SJSA1 (cell line): Measurements from ENCODE around the gene LPCAT1. TPM values are rescaled to one million over a fixed set of nuclear protein-coding genes. Genes with fewer than 3 reads are reported as not detected.
"Not testable (repeated sequence)": the region's sequence is repeated elsewhere in the genome, so short reads cannot be mapped to it uniquely, and the experiment has no call there.

ENCODE experiments used
- DNase-seq, 2 experiments: peaks; one replicate each; pipeline ENCODE4 v3.0.0-alpha.2; 2015 to 2020; ENCODE audit warnings: low spot score in 2 of 2, low read depth in 1 of 2
- H3K27ac ChIP-seq: fragments of 250-450 bp; sonication (Bioruptor Pico); 2 replicates; pipeline ENCODE4 v1.5.1; 2020; ENCODE audit warnings: mild to moderate bottlenecking, moderate library complexity
- H3K27me3 ChIP-seq: fragments of 250-450 bp; sonication (Bioruptor Pico); replicated peaks from 2 replicates; pipeline ENCODE4 v1.5.1; 2020; ENCODE audit warnings: mild to moderate bottlenecking, moderate library complexity
- H3K36me3 ChIP-seq: fragments of 250-450 bp; sonication (Bioruptor Pico); 2 replicates; pipeline ENCODE4 v1.5.1; 2020; ENCODE audit warnings: mild to moderate bottlenecking
- H3K4me1 ChIP-seq: fragments of 250-450 bp; sonication (Bioruptor Pico); replicated peaks from 2 replicates; pipeline ENCODE4 v1.6.1; 2021; ENCODE audit warnings: mild to moderate bottlenecking
- H3K4me3 ChIP-seq: fragments of 250-450 bp; sonication (Bioruptor Pico); 2 replicates; pipeline ENCODE4 v1.5.1; 2020; ENCODE audit warnings: mild to moderate bottlenecking
- H3K9me3 ChIP-seq: fragments of 250-450 bp; sonication (Bioruptor Pico); replicated peaks from 2 replicates; pipeline ENCODE4 v1.5.1; 2020; ENCODE audit warnings: mild to moderate bottlenecking
- total RNA-seq: library from RNA; depleted of rRNA; stranded (reverse); fragments of >200 nt; shearing (Covaris generic); gene quantifications from 2 replicates; pipeline ENCODE4 v1.2.3, GENCODE V29; 2014

LPCAT1 gene
- total RNA-seq, 1 experiment from 2014 or later, result 28.2 TPM

DNA sequence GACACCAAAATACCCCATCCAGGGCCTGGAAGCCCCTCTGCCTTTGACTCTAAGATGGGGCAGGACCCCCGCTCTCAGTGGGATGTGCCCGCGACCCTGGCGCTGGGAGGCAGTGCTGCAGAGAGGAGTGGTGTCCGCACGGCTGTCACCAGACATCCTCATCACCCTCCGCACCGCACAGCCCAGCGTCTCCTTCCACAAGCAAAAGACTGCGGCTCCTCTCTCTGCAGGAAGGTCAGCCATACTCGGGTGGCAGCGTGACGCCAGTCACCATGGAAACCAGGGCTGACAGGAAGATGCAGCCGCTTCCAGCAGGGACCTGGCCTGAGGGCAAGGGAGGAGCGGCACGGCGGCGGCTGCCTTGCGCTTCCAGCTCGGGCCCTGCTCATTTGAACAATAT, 61.4 kb downstream of the LPCAT1 start:
- peaks cover 8% of the 10 kb centered on the region for H3K36me3 ChIP-seq
- H3K27ac ChIP-seq, result no peak overlapping the region
- H3K27me3 ChIP-seq, result no peaks in the 10 kb centered on the region

DNA sequence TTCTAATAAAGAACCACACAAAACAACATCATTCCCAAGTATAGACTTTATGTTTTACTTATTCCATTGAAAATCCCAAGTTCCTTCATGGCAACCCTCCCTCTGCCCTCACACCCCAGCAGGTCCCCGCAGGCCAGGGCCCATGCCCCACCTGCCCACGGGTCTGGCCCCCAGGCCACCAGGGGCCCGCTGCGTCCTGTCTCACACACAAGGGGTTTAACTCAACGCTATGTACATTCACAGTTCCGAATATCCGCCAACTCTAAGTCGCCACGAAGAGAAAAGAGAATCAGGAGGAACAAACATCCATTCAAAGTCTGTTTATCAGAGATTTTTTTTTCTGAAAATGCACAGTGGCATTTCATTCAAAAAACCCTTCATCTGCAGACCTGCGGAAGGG, 62.4 kb downstream of the LPCAT1 start:
- Histone ChIP-seq H3K9me3 (peaks cover 29% of the 10 kb centered on the region), H3K4me1 (no peaks in the 10 kb centered on the region), H3K27ac (no peak overlapping the region), H3K27me3 (no peaks in the 10 kb centered on the region), H3K4me3 (no peak overlapping the region), H3K36me3 (peaks cover 8% of the 10 kb centered on the region)
- no peak for DNase-seq

More for the DNA sequence above, 61.4 kb downstream of the LPCAT1 start:
- H3K4me3 ChIP-seq, result no peak overlapping the region
- H3K4me1 ChIP-seq, result no peaks in the 10 kb centered on the region
- no peak for DNase-seq
- peaks cover 20% of the 10 kb centered on the region for H3K9me3 ChIP-seq

DNA sequence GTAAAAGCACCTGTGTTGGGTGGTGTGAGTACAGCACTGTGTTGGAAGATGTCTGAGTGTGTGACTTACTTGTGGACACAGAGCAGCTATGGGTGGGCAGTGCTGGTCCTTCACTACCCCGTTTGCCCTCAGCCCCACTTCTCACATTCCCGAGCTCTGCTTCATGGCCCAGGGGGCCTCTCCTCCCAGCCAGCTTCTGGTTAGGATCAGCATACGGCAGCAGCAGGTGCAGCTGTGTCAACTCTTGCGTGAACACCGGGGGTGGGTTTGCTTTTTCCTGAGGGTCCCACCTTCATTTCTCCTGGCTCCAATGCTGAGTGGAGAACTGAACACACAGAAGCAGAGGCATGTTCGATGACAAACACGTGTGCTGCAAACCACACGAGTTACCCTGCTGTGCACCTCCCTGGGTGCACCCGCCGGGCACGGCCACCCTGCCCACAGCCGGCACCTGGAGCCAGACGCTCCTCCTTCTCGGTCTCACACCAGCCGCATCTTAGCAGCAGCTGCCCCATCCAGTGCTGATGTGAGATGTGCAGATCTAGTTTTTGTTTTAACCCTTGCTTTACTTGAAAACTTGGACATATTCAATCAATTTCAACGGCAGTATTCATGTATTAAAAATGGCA, 63.6 kb downstream of the LPCAT1 start:
- Histone ChIP-seq H3K4me3 (no peak overlapping the region), H3K36me3 (peaks cover 8% of the 10 kb centered on the region), H3K9me3 (peaks cover 28% of the 10 kb centered on the region), H3K27me3 (no peaks in the 10 kb centered on the region), H3K4me1 (no peaks in the 10 kb centered on the region), H3K27ac (no peak overlapping the region)
- DNase-seq, result no peak

DNA sequence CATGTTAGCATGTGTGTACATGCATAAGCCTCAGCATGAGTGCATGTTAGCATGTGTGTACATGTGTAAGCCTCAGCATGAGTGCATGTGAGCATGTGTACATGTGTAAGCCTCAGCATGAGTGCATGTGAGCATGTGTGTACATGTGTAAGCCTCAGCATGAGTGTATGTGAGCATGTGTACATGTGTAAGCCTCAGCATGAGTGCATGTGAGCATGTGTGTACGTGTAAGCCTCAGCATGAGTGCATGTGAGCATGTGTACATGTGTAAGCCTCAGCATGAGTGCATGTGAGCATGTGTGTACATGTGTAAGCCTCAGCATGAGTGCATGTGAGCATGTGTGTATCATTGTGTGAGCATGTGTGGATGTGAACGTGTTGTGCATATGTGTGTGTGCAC, 64.3 kb downstream of the LPCAT1 start:
- H3K4me3 ChIP-seq, H3K27ac ChIP-seq, DNase-seq, H3K27me3 ChIP-seq, H3K4me1 ChIP-seq, H3K36me3 ChIP-seq: not testable (repeated sequence)
- H3K9me3 ChIP-seq, result peaks cover 29% of the 10 kb centered on the region

DNA sequence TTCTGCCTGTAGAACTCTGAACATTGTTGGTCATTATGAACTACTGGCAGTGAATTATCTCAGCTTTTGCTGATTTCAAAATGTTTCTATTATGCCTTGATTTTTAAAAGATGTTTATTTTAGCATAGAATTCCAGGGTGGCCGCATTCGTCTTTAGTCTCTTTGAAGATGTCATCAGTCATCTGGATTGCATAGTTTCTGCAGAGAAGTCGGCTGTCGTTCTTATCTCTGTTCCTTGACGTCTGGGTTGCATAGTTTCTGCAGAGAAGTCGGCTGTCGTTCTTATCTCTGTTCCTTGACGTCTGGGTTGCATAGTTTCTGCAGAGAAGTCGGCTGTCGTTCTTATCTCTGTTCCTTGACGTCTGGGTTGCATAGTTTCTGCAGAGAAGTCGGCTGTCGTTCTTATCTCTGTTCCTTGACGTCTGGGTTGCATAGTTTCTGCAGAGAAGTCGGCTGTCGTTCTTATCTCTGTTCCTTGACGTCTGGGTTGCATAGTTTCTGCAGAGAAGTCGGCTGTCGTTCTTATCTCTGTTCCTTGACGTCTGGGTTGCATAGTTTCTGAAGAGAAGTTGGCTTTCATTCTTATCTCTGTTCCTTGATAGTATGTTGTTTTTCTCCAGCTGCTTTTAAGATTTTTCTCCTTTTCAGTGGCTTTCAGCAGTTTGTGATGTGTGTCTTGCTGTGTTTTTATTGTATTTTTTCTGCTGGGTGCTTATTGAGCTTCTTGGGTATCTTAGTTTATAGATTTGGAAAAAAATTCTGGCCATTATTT, 67.5 kb downstream of the LPCAT1 start:
- not testable (repeated sequence) for DNase-seq
- peaks cover 35% of the 10 kb centered on the region for H3K9me3 ChIP-seq

DNA sequence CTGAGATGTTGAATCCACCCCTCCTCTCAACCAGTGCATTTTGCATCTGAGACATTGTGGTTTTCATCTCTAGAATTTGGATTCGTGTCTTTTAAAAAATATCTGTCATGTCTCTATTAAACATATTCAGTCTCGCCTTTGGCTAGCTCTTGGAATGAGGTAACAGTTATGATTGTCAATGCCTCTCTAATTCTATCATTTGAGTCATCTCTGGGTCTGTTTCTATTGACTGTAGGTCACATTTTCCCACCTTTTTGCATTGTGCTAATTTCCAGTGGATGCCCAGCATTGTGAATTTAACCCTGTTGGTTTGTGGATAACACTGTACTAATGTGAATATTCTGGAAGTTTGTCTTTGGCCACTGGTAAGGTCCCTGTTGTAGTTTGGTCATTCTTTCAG, 70.1 kb downstream of the LPCAT1 start:
- peaks cover 36% of the 10 kb centered on the region for H3K27me3 ChIP-seq
- DNase-seq, result no peak
- no peak overlapping the region for H3K27ac ChIP-seq
- H3K36me3 ChIP-seq, result no peaks in the 10 kb centered on the region
- H3K4me1 ChIP-seq, result no peaks in the 10 kb centered on the region
- H3K9me3 ChIP-seq, result peaks cover 35% of the 10 kb centered on the region
- H3K4me3 ChIP-seq, result no peak overlapping the region

More for the DNA sequence above, 67.5 kb downstream of the LPCAT1 start:
- H3K4me3 ChIP-seq, H3K36me3 ChIP-seq, H3K4me1 ChIP-seq, H3K27ac ChIP-seq: not testable (repeated sequence)
- peaks cover 16% of the 10 kb centered on the region for H3K27me3 ChIP-seq

DNA sequence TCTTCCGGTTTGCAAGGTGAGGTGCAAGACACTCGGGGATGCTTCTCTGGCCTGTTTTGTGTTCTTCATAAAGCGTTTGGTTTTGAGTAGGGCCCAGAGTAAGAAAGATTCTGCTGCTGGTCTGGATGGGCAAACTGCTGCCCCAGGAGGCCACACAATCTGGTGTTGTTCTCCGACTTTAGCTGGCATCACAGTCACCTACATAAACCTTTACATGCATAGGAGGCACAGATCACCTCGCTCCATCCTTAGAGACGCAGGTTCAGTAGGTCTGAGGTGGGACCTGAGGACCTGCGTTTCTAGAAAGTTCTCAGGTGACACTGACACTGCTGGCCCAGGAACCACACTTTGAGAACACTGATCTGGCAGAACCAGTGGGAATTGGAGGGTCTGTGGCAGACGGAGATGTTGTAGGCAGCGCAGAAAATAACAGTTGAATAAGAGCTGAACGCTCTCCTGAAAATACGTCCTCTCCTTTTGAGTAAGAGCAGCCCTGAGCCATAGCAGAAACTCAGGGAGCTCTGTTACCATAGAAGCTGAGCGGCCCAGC, 74.6 kb downstream of the LPCAT1 start:
- DNase-seq, result peak in 1 of 2 experiments; percentile 25
- Histone ChIP-seq H3K9me3 (peaks cover 10% of the 10 kb centered on the region), H3K4me1 (no peaks in the 10 kb centered on the region), H3K27me3 (peaks cover 71% of the 10 kb centered on the region), H3K27ac (no peak overlapping the region), H3K4me3 (no peak overlapping the region), H3K36me3 (no peaks in the 10 kb centered on the region)

DNA sequence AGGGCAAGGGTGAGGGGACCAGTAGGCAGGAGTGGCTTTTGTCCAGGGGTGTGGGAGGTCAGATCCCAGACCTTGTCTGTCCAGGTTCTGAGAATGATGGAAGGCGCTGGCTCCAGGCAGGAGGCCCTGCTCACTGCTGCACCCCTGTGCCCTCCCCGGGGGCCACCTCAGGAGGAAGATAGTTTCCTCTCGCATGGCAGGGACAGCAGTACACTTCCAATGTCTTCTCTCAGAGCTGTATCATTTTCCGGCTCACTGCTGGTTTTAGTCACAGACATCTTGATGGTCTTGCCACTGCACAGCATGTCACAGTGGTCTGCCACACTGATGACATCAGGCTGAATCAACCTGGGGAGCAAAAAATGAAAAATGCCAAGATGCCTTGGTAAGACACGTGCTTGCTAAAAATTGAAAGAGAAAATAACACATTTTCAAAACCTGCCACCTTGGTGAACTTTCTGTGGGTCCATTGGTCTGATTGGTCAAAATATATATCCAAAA, 75.2 kb downstream of the LPCAT1 start:
- H3K4me1 ChIP-seq, result no peaks in the 10 kb centered on the region
- no peak overlapping the region for H3K4me3 ChIP-seq
- H3K9me3 ChIP-seq, result peaks cover 6% of the 10 kb centered on the region; the same call in 1 of the 2 replicates
- no peaks in the 10 kb centered on the region for H3K36me3 ChIP-seq
- no peak overlapping the region for H3K27ac ChIP-seq
- peaks cover 77% of the 10 kb centered on the region for H3K27me3 ChIP-seq
- peak in 1 of 2 experiments; percentile 40 for DNase-seq

DNA sequence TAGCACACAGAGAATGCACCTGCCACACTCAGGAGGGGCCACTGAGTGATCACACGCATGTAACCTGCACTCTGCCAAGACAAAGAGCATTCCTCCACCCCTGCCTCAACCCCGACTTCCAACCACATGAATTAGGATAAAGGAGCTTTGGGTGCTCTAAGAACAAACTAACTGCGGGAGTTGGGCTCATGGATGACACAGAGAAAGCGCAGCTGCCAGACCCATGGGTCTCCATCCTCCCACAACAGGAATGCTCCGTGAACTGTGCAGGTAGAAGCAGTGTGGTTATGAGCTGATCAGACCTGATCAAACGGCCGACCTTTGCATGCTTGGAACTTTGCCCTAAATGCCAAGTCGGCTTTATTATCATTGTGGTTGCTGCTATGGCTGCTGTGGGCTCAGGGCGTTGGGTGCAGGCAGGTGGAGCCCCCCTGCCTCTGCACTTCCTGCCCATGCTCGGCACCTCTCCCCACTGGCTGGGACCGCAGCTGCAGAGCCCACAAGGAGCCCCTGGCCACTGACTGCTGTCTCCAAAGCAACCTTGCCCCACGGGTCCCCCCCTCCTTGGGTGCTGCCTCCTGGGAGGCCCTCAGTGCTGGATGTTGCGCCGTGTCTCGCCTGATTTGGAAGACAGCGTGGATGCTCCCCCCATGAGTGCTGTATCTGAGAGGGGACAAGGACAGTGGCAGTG, 75.9 kb downstream of the LPCAT1 start:
- peak in 1 of 2 experiments; percentile 43 for DNase-seq
- Histone ChIP-seq H3K27me3 (peaks cover 83% of the 10 kb centered on the region), H3K9me3 (peaks cover 6% of the 10 kb centered on the region; the same call in 1 of the 2 replicates), H3K4me3 (no peak overlapping the region), H3K4me1 (no peaks in the 10 kb centered on the region), H3K36me3 (no peaks in the 10 kb centered on the region), H3K27ac (no peak overlapping the region)

DNA sequence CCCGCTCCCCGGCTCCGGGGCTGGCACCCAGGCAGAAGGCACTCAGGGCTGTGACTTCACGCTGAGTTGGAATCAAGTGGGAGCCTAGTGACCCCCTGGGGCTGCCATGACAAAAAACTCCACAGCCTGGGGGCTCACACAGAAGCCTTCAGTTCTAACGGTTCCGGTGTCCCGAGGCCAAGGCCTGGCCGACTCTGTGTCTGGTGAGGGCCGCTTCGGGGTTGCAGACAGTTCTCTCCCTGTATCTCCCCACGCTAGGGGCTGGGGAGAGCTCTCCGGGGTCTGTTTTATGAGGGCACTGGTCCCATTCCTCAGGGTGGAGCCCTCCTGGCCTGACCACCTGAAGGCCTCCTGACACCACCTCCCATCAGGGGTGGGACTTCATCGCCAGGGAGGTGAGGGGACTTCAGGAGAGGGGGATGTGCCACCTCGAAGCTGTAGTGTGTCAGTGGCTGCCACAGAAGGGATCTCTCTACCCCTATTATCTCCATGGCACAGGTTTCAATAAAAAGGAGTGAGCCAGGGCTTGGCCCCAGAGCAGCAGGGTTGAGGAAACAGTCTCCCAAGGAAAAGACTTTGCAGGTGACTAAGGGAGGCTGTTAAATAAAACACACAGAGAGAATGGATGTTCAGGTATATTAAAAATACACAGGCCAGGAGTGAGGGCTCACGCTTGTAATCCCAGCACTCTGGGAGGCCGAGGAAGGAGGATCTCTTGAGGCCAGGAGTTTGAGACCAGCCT, 77.0 kb downstream of the LPCAT1 start:
- no peak for DNase-seq
- no peak overlapping the region for H3K27ac ChIP-seq
- H3K27me3 ChIP-seq, result peaks cover 79% of the 10 kb centered on the region
- H3K4me1 ChIP-seq, result no peaks in the 10 kb centered on the region
- H3K36me3 ChIP-seq, result no peaks in the 10 kb centered on the region
- no peak overlapping the region for H3K4me3 ChIP-seq
- H3K9me3 ChIP-seq, result peaks cover 6% of the 10 kb centered on the region; the same call in 1 of the 2 replicates

DNA sequence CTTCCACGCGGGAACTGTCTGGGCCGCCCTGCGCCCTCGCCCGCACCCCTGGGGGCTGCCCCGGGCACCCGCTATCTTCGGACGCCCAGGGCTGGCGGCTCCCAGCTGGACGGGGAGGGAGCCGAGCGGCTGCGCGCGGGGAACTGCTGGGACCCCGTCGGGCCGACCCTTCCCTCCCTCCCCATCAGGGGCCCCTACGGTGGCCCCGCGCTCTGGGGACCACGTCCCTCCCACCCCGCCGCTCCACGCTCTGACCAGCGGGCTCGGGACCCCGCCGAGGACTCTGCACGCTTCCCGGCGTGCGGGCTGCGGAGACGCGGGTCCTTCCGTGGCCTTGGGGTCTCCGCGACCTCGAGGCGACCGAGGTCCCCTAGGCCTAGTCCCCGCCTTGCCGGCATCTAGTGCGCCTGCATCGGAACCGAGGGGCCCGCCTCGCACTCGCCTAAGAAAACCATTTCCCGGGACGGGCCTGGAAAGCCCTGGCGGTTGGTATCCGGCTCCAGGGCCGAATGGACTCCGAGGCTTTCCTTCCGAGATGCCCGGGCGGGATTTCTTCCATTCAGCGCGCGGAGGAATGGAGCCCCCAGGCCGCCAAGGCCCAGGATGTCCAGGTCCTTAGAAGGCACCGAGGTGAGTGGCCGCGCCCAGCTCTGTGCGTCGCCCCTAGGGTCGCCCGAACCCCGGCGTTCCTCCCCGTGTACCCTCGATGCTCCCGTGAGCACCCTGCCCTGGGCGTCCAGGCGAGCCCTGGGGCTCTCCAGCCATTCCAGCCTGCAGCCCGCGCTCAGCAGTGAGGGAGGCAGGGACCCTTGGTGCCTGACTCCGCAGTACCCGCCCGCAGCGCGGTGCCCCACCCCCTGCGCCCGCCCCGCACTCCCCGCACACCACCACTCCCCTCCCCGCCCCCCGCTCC, 77.8 kb downstream of the LPCAT1 start:
- Histone ChIP-seq H3K9me3 (peaks cover 6% of the 10 kb centered on the region), H3K36me3 (no peaks in the 10 kb centered on the region), H3K27me3 (peaks cover 76% of the 10 kb centered on the region), H3K4me1 (no peaks in the 10 kb centered on the region), H3K27ac (no peak overlapping the region), H3K4me3 (no peak overlapping the region)
- DNase-seq, result peak in 1 of 2 experiments; percentile 44

DNA sequence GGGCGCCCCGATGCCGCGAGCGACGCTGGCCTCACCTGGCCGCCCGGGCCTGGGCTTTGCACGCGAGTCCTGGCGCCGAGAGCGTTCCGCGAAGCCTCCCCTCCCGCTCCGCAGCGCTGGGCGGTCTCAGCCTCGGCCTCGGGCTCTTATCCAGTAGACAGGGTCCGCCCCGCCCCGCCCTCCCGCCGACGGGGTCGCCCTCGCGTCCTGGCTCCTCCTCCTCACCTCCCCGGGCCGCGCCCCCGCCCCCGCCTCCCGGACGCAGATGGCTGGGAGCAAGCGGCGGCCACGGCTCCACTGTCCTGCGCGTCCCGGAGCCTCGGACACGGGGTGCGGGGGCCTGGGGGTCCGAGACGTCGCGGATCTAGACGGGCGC, 78.5 kb downstream of the LPCAT1 start, which contains the start of gene SLC6A3:
TSS of gene SLC6A3 (minus strand) at position 128 of the 376 bp plus-strand sequence. CDS start 2,243 bp downstream, outside the sequence.
- no peaks in the 10 kb centered on the region for H3K36me3 ChIP-seq
- H3K4me3 ChIP-seq, result no peak within 1 kb of the TSS
- H3K27ac ChIP-seq, result no peak within 1 kb of the TSS
- peak in 1 of 2 experiments; percentile 48 for DNase-seq
- H3K9me3 ChIP-seq, result peaks cover 8% of the 10 kb centered on the region
- peaks cover 74% of the 10 kb centered on the region for H3K27me3 ChIP-seq
- H3K4me1 ChIP-seq, result no peaks in the 10 kb centered on the region
